HCT116 (cell line): ENCODE data around the gene TRPM5. TPM values are rescaled to one million over a fixed set of nuclear protein-coding genes. Genes with fewer than 3 reads are reported as not detected.

Experiments used
- ATAC-seq: fragments of 200-7000 bp; cut with Tn5 transposase; 2 replicates; pipeline ENCODE4 v1.9.1; 2020; ENCODE audit warnings: mild to moderate bottlenecking, moderate library complexity
- BruUV-seq: library from RNA; stranded (reverse); fragments of 400-500 nt; replicated peaks from 2 replicates; lab custom pipeline; 2021; lab: Mats Ljungman, UMichigan
- CTCF ChIA-PET: fragments of 300-600 bp; sonication (Branson Sonifier 250); formaldehyde crosslinking; loops from one replicate; lab custom pipeline; 2021; ENCODE audit warnings: antibody characterized with exemption; lab: Charles Lee
- POLR2A ChIA-PET: fragments of 300-600, 350-600 bp; sonication (Branson Sonifier 250); formaldehyde crosslinking; loops from one replicate; lab custom pipeline; 2021; ENCODE audit warnings: antibody characterized with exemption; lab: Charles Lee
- RAD21 ChIA-PET, 2 experiments: fragments of 300-600 bp; sonication (Branson Sonifier 250); formaldehyde crosslinking; loops; one replicate each; lab custom pipeline; 2023; ENCODE audit warnings: low total read pairs in 2 of 2; ENCODE audit not compliant: uncharacterized antibody in 2 of 2, unreplicated experiment in 2 of 2, low non-redundant PET in 1 of 2; lab: Charles Lee
- DNase-seq: peaks from one replicate; pipeline ENCODE4 v3.0.0-alpha.2; 2010; ENCODE audit warnings: low read depth, low spot score
- H2AFZ ChIP-seq: fragments of 200-600 bp; shearing (Covaris generic), sonication (generic); 2 replicates; pipeline ENCODE4 v1.6.1; 2017; ENCODE audit warnings: low read depth, mixed run types, mixed read lengths, antibody characterized with exemption, low read length; ENCODE audit not compliant: poor library complexity, severe bottlenecking
- H3K27ac ChIP-seq: 2 replicates; pipeline ENCODE4 v1.5.1; 2012; ENCODE audit warnings: low read depth, low read length
- H3K27me3 ChIP-seq: fragments of 200-600 bp; sonication (generic); 2 replicates; pipeline ENCODE4 v1.6.1; 2016; ENCODE audit warnings: mixed run types, low read length, mixed read lengths; ENCODE audit not compliant: insufficient read depth
- H3K36me3 ChIP-seq, 2 experiments: fragments of 200-500 bp in 1 of 2; fragments of 200-600 bp in 1 of 2; sonication (Bioruptor generic) in 1 of 2; sonication (generic) in 1 of 2; 2 replicates each; pipeline versions ENCODE4 v1.5.1 to v1.6.1; 2014 to 2016; ENCODE audit warnings: low read length in 2 of 2, inconsistent platforms in 1 of 2, mixed read lengths in 1 of 2, mixed run types in 1 of 2; ENCODE audit not compliant: insufficient read depth in 2 of 2, control insufficient read depth in 1 of 2
- H3K4me1 ChIP-seq, 2 experiments: fragments of 200-600 bp in 1 of 2; sonication (generic) in 1 of 2; 2 replicates each; pipeline versions ENCODE4 v1.5.1 to v1.6.1; 2012 to 2017; ENCODE audit warnings: low read length in 2 of 2, inconsistent platforms in 1 of 2, mild to moderate bottlenecking in 1 of 2, mixed read lengths in 1 of 2, mixed run types in 1 of 2, moderate library complexity in 1 of 2; ENCODE audit not compliant: insufficient read depth in 2 of 2, control insufficient read depth in 1 of 2
- H3K4me2 ChIP-seq: fragments of 200-600 bp; sonication (generic); 2 replicates; pipeline ENCODE4 v1.6.1; 2017; ENCODE audit warnings: mixed run types, low read length, mixed read lengths
- H3K4me3 ChIP-seq, 2 experiments: fragments of 200-600 bp in 1 of 2; sonication (generic) in 1 of 2; replicated peaks in 1 of 2; 2 replicates each; pipeline ENCODE4 v1.5.1; 2011 to 2016; ENCODE audit warnings: low read length in 2 of 2, control low read depth in 1 of 2, low read depth in 1 of 2, mild to moderate bottlenecking in 1 of 2, mixed read lengths in 1 of 2, mixed run types in 1 of 2
- H3K79me2 ChIP-seq: fragments of 200-600 bp; sonication (generic); 2 replicates; pipeline ENCODE4 v1.6.1; 2017; ENCODE audit warnings: mild to moderate bottlenecking, mixed run types, low read length, moderate library complexity, mixed read lengths; ENCODE audit not compliant: insufficient read depth
- H3K9ac ChIP-seq: fragments of 200-600 bp; sonication (generic); 2 replicates; pipeline ENCODE4 v1.6.1; 2016; ENCODE audit warnings: low read length, mixed read lengths
- H3K9me2 ChIP-seq: fragments of 200-600 bp; sonication (generic), shearing (Covaris generic); 2 replicates; pipeline ENCODE4 v1.6.1; 2017; ENCODE audit warnings: mixed run types, mild to moderate bottlenecking, moderate library complexity; ENCODE audit not compliant: insufficient read depth
- H3K9me3 ChIP-seq, 2 experiments: fragments of 200-500 bp in 1 of 2; fragments of 200-600 bp in 1 of 2; sonication (Bioruptor generic) in 1 of 2; sonication (generic) in 1 of 2; 2 replicates each; pipeline ENCODE4 v1.6.1; 2014 to 2017; ENCODE audit warnings: low read length in 2 of 2, mixed read lengths in 2 of 2, inconsistent platforms in 1 of 2, low read depth in 1 of 2, mild to moderate bottlenecking in 1 of 2, mixed run types in 1 of 2, moderate library complexity in 1 of 2; ENCODE audit not compliant: control insufficient read depth in 1 of 2, insufficient read depth in 1 of 2
- H4K20me1 ChIP-seq: fragments of 200-600 bp; sonication (generic), shearing (Covaris generic); 2 replicates; pipeline ENCODE4 v1.6.1; 2017; ENCODE audit warnings: mixed run types, mild to moderate bottlenecking, moderate library complexity; ENCODE audit not compliant: insufficient read depth
- ATF3 ChIP-seq: IDR thresholded peaks from 2 replicates; pipeline ENCODE4 v1.6.1; 2012
- CBX3 ChIP-seq: IDR thresholded peaks from 2 replicates; pipeline ENCODE4 v1.6.1; 2012; ENCODE audit warnings: low read depth
- CEBPB ChIP-seq: IDR thresholded peaks from 2 replicates; pipeline ENCODE4 v1.6.1; 2012; ENCODE audit warnings: low read depth
- CTCF ChIP-seq, 3 experiments: fragments of 200-600 bp in 1 of 3; sonication (generic) in 1 of 3; IDR thresholded peaks in 2 of 3; conservative IDR thresholded peaks in 1 of 3; 2 replicates each; pipeline ENCODE4 v1.5.1; 2012 to 2017; ENCODE audit warnings: low read depth in 2 of 3, low read length in 2 of 3, antibody characterized with exemption in 1 of 3, borderline replicate concordance in 1 of 3, control low read depth in 1 of 3, mild to moderate bottlenecking in 1 of 3, mixed read lengths in 1 of 3, mixed run types in 1 of 3, moderate library complexity in 1 of 3; ENCODE audit not compliant: insufficient read depth in 1 of 3
- ELF1 ChIP-seq: IDR thresholded peaks from 2 replicates; pipeline ENCODE4 v1.6.1; 2012; ENCODE audit warnings: low read depth, borderline replicate concordance
- FOSL1 ChIP-seq: IDR thresholded peaks from 2 replicates; pipeline ENCODE4 v1.6.1; 2012; ENCODE audit warnings: low read depth
- JUND ChIP-seq: IDR thresholded peaks from 2 replicates; pipeline ENCODE4 v1.6.1; 2012
- MAX ChIP-seq: IDR thresholded peaks from 2 replicates; pipeline ENCODE4 v1.6.1; 2012
- POLR2A ChIP-seq: IDR thresholded peaks from 2 replicates; pipeline ENCODE4 v1.7.0; 2011; ENCODE audit warnings: borderline replicate concordance; ENCODE audit not compliant: insufficient read depth, insufficient read length; ENCODE audit errors: extremely low read depth
- POLR2AphosphoS5 ChIP-seq: IDR thresholded peaks from 2 replicates; pipeline ENCODE4 v1.6.1; 2011; ENCODE audit warnings: mild to moderate bottlenecking, low read depth, low read length, moderate library complexity
- REST ChIP-seq: IDR thresholded peaks from 2 replicates; pipeline ENCODE4 v1.6.1; 2012; ENCODE audit warnings: low read depth
- SRF ChIP-seq: IDR thresholded peaks from 2 replicates; pipeline ENCODE4 v1.6.1; 2012; ENCODE audit warnings: low read depth
- TCF7L2 ChIP-seq: IDR thresholded peaks from 2 replicates; pipeline ENCODE4 v1.7.0; 2011; ENCODE audit warnings: borderline replicate concordance, inconsistent platforms; ENCODE audit not compliant: insufficient read depth, insufficient read length; ENCODE audit errors: extremely low read depth
- YY1 ChIP-seq: IDR thresholded peaks from 2 replicates; pipeline ENCODE4 v1.6.1; 2011; ENCODE audit warnings: low read length, low read depth, moderate library complexity, mild to moderate bottlenecking; ENCODE audit not compliant: insufficient replicate concordance; ENCODE audit errors: extremely low read depth
- ZBTB33 ChIP-seq: IDR thresholded peaks from 2 replicates; pipeline ENCODE4 v1.6.1; 2011; ENCODE audit warnings: mild to moderate bottlenecking, low read length, moderate library complexity; ENCODE audit not compliant: insufficient replicate concordance; ENCODE audit errors: extremely low read depth
- ZNF274 ChIP-seq: fragments of 200-500 bp; sonication (Bioruptor generic); IDR thresholded peaks from 2 replicates; pipeline ENCODE4 v1.6.1; 2014; ENCODE audit warnings: mild to moderate bottlenecking, low read depth, low read length, inconsistent platforms
- intact Hi-C: fragments of 100-400 bp; cut with micrococcal nuclease; formaldehyde crosslinking; loops from 2 replicates; pipeline ENCODE4 v1.10.0; 2022
- total RNA-seq: library from RNA; stranded (reverse); gene quantifications from one replicate; pipeline ENCODE4 v1.2.1, GENCODE V29; 2021; ENCODE audit not compliant: unreplicated experiment

Gene TRPM5
- total RNA-seq, 1 experiment from 2014 or later, result 0.07 TPM

GRCh38 chr11:2462543-2462985 lies 18.2 kb upstream of the TRPM5 start:
- peak overlapping the region; percentile 41 for H3K27ac ChIP-seq
- H3K9me3 ChIP-seq, result no peaks in the 10 kb centered on the region
- H3K4me2 ChIP-seq, result peak overlapping the region; percentile 78
- peaks cover 18 to 27% of the 10 kb centered on the region in 2 experiments for H3K4me1 ChIP-seq
- ATAC-seq (peak; percentile 10; the same call in 1 of the 2 replicates), DNase-seq (no peak)
- H4K20me1 ChIP-seq, result no peaks in the 10 kb centered on the region
- no peak overlapping the region for H2AFZ ChIP-seq
- H3K9ac ChIP-seq, result peak overlapping the region; percentile 38
- no peaks in the 10 kb centered on the region for H3K36me3 ChIP-seq
- intact Hi-C loops, result no loop called here
- no TSS peak for BruUV-seq
- peak overlapping the region in 1 of 2 experiments; percentile 48; a peak in 1 of 4 replicates for H3K4me3 ChIP-seq
- no peak for TF ChIP-seq YY1
- no peak for TF ChIP-seq REST
- no peak for TF ChIP-seq POLR2A
- TF ChIP-seq MAX, result no peak
- TF ChIP-seq ZBTB33, result no peak
- no peak for TF ChIP-seq POLR2AphosphoS5
- TF ChIP-seq ATF3, result no peak
- TF ChIP-seq ZNF274, result no peak
- TF ChIP-seq JUND, result no peak
- no peak for TF ChIP-seq CBX3
- no peak for TF ChIP-seq CTCF (IDR thresholded peaks at IDR 0.05 in 2 of 3, conservative IDR thresholded peaks at IDR 0.05 in 1 of 3; ENCODE audit: borderline replicate concordance in 1 of 3, insufficient read depth in 1 of 3, low read depth in 2 of 3, low read length in 2 of 3)
- TF ChIP-seq FOSL1, result no peak
- TF ChIP-seq CEBPB, result no peak
- TF ChIP-seq SRF, result no peak
- no peak for TF ChIP-seq ELF1
- TF ChIP-seq TCF7L2, result no peak
- ChIA-PET RAD21 (no interaction called here), CTCF (no interaction called here), POLR2A (no interaction called here)
- no peaks in the 10 kb centered on the region for H3K27me3 ChIP-seq
- no peaks in the 10 kb centered on the region for H3K79me2 ChIP-seq
- no peaks in the 10 kb centered on the region for H3K9me2 ChIP-seq
